MCF 10A (cell line): Measurements from ENCODE around the gene MYOZ3. TPM values are rescaled to one million over a fixed set of nuclear protein-coding genes. Genes with fewer than 3 reads are reported as not detected.

Source experiments
- BruUV-seq: library from RNA; stranded (reverse); fragments of 400-500 nt; replicated peaks from 2 replicates; lab custom pipeline; 2021; lab: Mats Ljungman, UMichigan
- CTCF ChIA-PET: fragments of 300-600 bp; sonication (Branson Sonifier 250); formaldehyde crosslinking; extraction: SDS; loops from one replicate; lab custom pipeline; 2021; ENCODE audit warnings: antibody characterized with exemption, inconsistent platforms; lab: Yijun Ruan, JAX
- POLR2A ChIA-PET: fragments of 300-600, 350-650 bp; sonication (Branson Sonifier 250); formaldehyde crosslinking; extraction: SDS; loops from one replicate; lab custom pipeline; 2020; ENCODE audit warnings: antibody characterized with exemption, inconsistent platforms; lab: Yijun Ruan, JAX
- DNase-seq: peaks from one replicate; pipeline ENCODE4 v3.0.0-alpha.2; 2018; ENCODE audit not compliant: unreplicated experiment
- H3K27ac Mint-ChIP-seq: one replicate; pipeline ENCODE4 v1.8.0; 2022; ENCODE audit warnings: mild to moderate bottlenecking, low read depth, mixed read lengths; ENCODE audit not compliant: unreplicated experiment
- H3K27me3 Mint-ChIP-seq: one replicate; pipeline ENCODE4 v1.8.0; 2022; ENCODE audit warnings: mixed read lengths; ENCODE audit not compliant: insufficient read depth, unreplicated experiment
- H3K36me3 Mint-ChIP-seq: one replicate; pipeline ENCODE4 v1.8.0; 2022; ENCODE audit warnings: mild to moderate bottlenecking, moderate library complexity, mixed read lengths; ENCODE audit not compliant: insufficient read depth, unreplicated experiment
- H3K4me1 Mint-ChIP-seq: one replicate; pipeline ENCODE4 v1.8.0; 2022; ENCODE audit warnings: mixed read lengths; ENCODE audit not compliant: insufficient read depth, unreplicated experiment
- H3K4me3 Mint-ChIP-seq: one replicate; pipeline ENCODE4 v1.8.0; 2022; ENCODE audit warnings: mild to moderate bottlenecking, moderate library complexity, mixed read lengths; ENCODE audit not compliant: unreplicated experiment
- H3K9me3 Mint-ChIP-seq: one replicate; pipeline ENCODE4 v1.8.0; 2022; ENCODE audit warnings: mixed read lengths; ENCODE audit not compliant: unreplicated experiment
- intact Hi-C: fragments of 100-400 bp; cut with micrococcal nuclease; formaldehyde crosslinking; loops from 2 replicates; pipeline ENCODE4 v1.14.1; 2022
- total RNA-seq: library from RNA; stranded (reverse); gene quantifications from 2 replicates; pipeline ENCODE4 v1.2.3, GENCODE V29; 2022
- TF ChIP-seq, protein P1 (sequence below): fragments of 200-600 bp; IDR thresholded peaks from one replicate; pipeline ENCODE4 v1.8.0; 2022; ENCODE audit warnings: antibody characterized with exemption, mild to moderate bottlenecking; ENCODE audit not compliant: unreplicated experiment

Gene MYOZ3
- total RNA-seq, 1 experiment from 2014 or later: not detected

DNA sequence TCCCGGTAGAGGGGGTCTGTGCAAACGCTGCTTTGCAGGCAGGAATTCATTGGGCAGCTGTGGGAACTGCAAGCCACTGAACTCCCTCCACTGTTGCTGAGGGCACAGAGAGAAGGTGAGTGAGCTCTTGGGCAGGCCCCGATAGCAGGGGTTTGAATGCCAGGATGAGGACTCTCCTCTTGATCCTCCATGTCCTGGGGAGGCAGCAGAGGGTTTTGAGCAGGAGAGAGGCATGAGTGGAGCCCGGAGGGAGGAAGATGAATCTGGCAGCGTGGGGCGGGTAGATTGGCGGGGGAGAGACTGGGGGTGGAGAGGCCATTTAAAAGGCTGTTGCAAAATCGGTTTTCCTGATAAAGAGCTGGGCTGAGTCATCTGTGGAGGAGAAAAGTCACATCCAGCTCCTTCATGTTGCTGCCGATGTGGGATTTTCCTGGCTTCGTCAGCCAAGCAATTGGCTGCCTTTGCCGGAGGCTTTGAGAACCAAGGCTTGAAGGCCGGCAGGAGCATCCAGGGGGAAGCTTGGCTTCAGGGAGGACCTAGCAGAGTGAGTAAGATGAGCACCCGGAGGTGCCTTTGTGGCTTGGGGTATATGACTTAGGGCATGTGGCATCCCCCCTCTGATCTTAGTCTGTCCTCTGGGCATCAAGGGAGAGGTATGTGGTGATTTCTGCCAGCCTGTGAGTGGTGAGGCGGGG is 20.6 kb upstream of the MYOZ3 start, which contains the start of gene SYNPO:
Gene SYNPO (plus strand): TSS at position 350 of the 695 bp plus-strand sequence. CDS start 7,616 bp downstream, outside the sequence.
- no peaks in the 10 kb centered on the region for H3K27me3 Mint-ChIP-seq
- H3K9me3 Mint-ChIP-seq: no peaks in the 10 kb centered on the region
- intact Hi-C loops: loop anchor here (1.0 kb wide), 1 partner anchor 25 kb away; no protein-coding TSS in a partner anchor
- peaks cover 5% of the 10 kb centered on the region for H3K36me3 Mint-ChIP-seq
- DNase-seq: peak; percentile 99
- no TSS peak for BruUV-seq
- H3K4me1 Mint-ChIP-seq: peaks cover 94% of the 10 kb centered on the region
- TF ChIP-seq, protein P1, sequence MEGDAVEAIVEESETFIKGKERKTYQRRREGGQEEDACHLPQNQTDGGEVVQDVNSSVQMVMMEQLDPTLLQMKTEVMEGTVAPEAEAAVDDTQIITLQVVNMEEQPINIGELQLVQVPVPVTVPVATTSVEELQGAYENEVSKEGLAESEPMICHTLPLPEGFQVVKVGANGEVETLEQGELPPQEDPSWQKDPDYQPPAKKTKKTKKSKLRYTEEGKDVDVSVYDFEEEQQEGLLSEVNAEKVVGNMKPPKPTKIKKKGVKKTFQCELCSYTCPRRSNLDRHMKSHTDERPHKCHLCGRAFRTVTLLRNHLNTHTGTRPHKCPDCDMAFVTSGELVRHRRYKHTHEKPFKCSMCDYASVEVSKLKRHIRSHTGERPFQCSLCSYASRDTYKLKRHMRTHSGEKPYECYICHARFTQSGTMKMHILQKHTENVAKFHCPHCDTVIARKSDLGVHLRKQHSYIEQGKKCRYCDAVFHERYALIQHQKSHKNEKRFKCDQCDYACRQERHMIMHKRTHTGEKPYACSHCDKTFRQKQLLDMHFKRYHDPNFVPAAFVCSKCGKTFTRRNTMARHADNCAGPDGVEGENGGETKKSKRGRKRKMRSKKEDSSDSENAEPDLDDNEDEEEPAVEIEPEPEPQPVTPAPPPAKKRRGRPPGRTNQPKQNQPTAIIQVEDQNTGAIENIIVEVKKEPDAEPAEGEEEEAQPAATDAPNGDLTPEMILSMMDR: no peak
- ChIA-PET CTCF (interaction anchor here (0.6 to 8.7 kb wide), 8 partner anchors 13 to 181 kb away, joined by 3 to 85 read pairs (median 4); partner anchors contain the start of gene RBM22), POLR2A (interaction anchor here (0.6 to 4.8 kb wide), 14 partner anchors 8 to 191 kb away, joined by 3 to 32 read pairs (median 4); partner anchors contain the start of genes DCTN4, RBM22 and RPS14)
- peak within 1 kb of the TSS; percentile 86 for H3K27ac Mint-ChIP-seq
- peak within 1 kb of the TSS; percentile 68 for H3K4me3 Mint-ChIP-seq

DNA sequence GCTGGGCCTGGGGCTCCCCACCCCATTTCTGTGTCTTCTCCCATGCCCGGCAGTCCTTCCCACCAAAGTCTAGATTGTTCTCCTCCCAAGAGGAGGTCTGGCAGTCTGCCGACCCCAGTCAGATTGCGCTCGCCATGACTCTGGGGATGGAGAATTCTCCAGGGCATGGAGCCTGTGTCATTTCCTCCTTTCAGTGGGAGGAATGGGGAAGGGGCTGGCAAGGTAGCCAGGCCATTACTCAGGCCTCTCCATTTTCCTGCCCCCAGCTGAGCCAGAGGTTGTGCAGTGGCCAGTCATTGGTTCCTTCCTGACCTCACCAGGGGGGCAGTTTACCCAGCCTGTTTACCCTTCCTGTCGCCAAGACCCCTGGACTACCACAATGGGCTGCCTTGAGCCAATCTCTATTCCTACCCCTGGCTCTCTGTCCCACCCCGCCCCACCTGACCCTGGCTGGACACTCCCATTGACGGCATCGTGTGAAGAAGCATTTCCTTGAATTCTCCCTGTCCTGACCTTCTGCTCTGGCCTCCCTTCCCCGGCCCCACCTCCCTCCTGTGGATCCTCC is 20.0 kb upstream of the MYOZ3 start:
- no peaks in the 10 kb centered on the region for H3K9me3 Mint-ChIP-seq
- TF ChIP-seq, protein P1: no peak
- peak overlapping the region; percentile 68 for H3K4me3 Mint-ChIP-seq
- intact Hi-C loops: no loop called here
- H3K27me3 Mint-ChIP-seq: no peaks in the 10 kb centered on the region
- peaks cover 92% of the 10 kb centered on the region for H3K4me1 Mint-ChIP-seq
- peak; percentile 75 for DNase-seq
- ChIA-PET POLR2A (interaction anchor here (0.5 to 4.8 kb wide), 13 partner anchors 9 to 321 kb away, joined by 3 to 32 read pairs (median 4); partner anchors contain the start of genes DCTN4, RBM22 and RPS14), CTCF (interaction anchor here (0.5 to 8.7 kb wide), 6 partner anchors 12 to 150 kb away, joined by 3 to 85 read pairs (median 7); partner anchors contain the start of gene RBM22)
- peak overlapping the region; percentile 86 for H3K27ac Mint-ChIP-seq
- peaks cover 5% of the 10 kb centered on the region for H3K36me3 Mint-ChIP-seq
- TSS peak; percentile 50 for BruUV-seq

DNA sequence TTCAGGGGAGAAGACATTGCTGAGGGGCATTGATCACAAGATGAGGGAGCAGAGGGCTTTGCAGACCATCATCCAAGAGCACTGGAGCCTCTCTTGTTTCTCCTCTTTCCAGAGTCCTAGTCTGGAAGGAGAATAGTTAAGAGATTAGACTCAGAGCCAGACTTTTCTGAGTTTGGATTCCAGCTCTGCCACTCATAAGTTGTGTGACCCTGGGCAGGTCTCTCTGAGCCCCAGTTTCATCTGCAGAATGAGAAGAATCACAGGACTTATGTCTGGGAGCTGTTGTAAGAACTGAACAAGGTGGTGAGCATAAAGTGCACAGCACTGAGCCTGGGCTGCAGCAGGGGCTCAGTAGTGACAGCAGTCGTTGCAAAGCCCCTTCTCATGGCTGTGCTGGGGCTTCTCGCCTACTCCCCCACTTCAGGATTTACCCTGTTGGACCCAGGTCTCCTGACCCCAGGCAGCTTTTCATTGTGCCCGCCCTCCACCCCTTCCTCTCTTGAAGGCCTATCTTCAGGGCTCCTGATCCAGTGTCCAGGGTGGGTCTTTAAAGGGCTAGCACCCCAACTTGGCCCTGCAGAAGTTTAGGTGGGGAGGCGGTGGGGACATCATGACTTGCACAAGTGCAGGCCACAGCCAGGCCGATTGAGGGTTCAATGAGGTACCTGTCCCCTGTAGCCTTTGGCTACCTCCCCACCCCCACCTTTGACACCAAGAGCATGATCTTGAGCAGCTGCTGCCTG is 19.1 kb upstream of the MYOZ3 start:
- intact Hi-C loops: no loop called here
- no peaks in the 10 kb centered on the region for H3K9me3 Mint-ChIP-seq
- DNase-seq: no peak
- BruUV-seq: no TSS peak
- peak overlapping the region; percentile 68 for H3K4me3 Mint-ChIP-seq
- POLR2A ChIA-PET: interaction anchor here (0.5 to 4.8 kb wide), 21 partner anchors 9 to 1124 kb away, joined by 3 to 32 read pairs (median 4); partner anchors contain the start of genes DCTN4, RBM22 and RPS14
- no peaks in the 10 kb centered on the region for H3K27me3 Mint-ChIP-seq
- peak overlapping the region; percentile 86 for H3K27ac Mint-ChIP-seq
- H3K4me1 Mint-ChIP-seq: peaks cover 83% of the 10 kb centered on the region
- TF ChIP-seq, protein P1: no peak
- peaks cover 5% of the 10 kb centered on the region for H3K36me3 Mint-ChIP-seq
- CTCF ChIA-PET: interaction anchor here (0.5 to 8.7 kb wide), 12 partner anchors 11 to 151 kb away, joined by 3 to 85 read pairs (median 4); partner anchors contain the start of gene RBM22
